Measurements from ENCODE around the gene DYNLT1. TPM values are rescaled to one million over a fixed set of nuclear protein-coding genes. Genes with fewer than 3 reads are reported as not detected.
A peak's percentile ranks its signal among the peaks of the same experiment; 100 is the strongest.

The DYNLT1 gene
- total and polyA plus RNA-seq, 2 of the 4 experiments (the other 2 are of a cell fraction) = 235 to 349 TPM

GRCh38 chr6:158599635-158600034 lies 44.9 kb downstream of the DYNLT1 start:
- H2BK15ac ChIP-seq (ENCODE audit: low read depth, low read length) = no peak overlapping the region
- H3K36me3 ChIP-seq (ENCODE audit: control insufficient read depth, insufficient read depth, low read length) = peaks cover 25% of the 10 kb centered on the region
- BruUV-seq (replicated peaks) = no TSS peak
- in situ Hi-C loops (cut with MboI; ENCODE audit: low sequenced_read_pairs) (loop anchor here (5.0 kb wide), 1 partner anchor 372 kb away; no protein-coding TSS in a partner anchor), intact Hi-C loops (cut with micrococcal nuclease) (no loop called here), dilution Hi-C loops (cut with HindIII; ENCODE audit: low sequenced_read_pairs, unreplicated experiment) (no loop called here)
- peaks cover 21 to 33% of the 10 kb centered on the region in 2 experiments; a peak in 3 of 4 replicates for H3K79me1 ChIP-seq (ENCODE audit: low read depth in 1 of 2, low read length in 2 of 2)
- peak overlapping the region; percentile 20 for H2AK9ac ChIP-seq (replicated peaks; ENCODE audit: low read depth, low read length, poor library complexity)
- H4K5ac ChIP-seq (ENCODE audit: low read depth, low read length) = no peak overlapping the region
- no peak for DNase-seq
- no peak overlapping the region for H3K23ac ChIP-seq (ENCODE audit: low read depth, low read length)
- no peak for ATAC-seq (ENCODE audit: low read depth)
- H4K20me1 ChIP-seq (ENCODE audit: insufficient read depth, low read length) = 0 out of 2 replicates have a peak, but pooled peaks cover 5% of the 10 kb centered on the region
- peaks cover 3% of the 10 kb centered on the region; the same call in 1 of the 2 replicates for H3K4me1 ChIP-seq (ENCODE audit: control insufficient read depth, insufficient read depth, low read length)
- no peak overlapping the region for H2BK20ac ChIP-seq (ENCODE audit: low read depth, low read length)
- no peak overlapping the region for H2BK120ac ChIP-seq (ENCODE audit: low read depth, low read length)
- no peak for TF ChIP-seq MXI1 (IDR thresholded peaks at IDR 0.05; ENCODE audit: borderline replicate concordance, low read depth, low read length)
- TF ChIP-seq SMC3 (IDR thresholded peaks at IDR 0.05; ENCODE audit: low read depth, low read length) = no peak
- no peak for TF ChIP-seq POLR2A (IDR thresholded peaks at IDR 0.05; ENCODE audit: low read depth, low read length)
- no peak for TF ChIP-seq MAFK (IDR thresholded peaks at IDR 0.05; ENCODE audit: low read depth, low read length)
- TF ChIP-seq ELK1 (IDR thresholded peaks at IDR 0.05; ENCODE audit: borderline replicate concordance, low read depth, low read length) = no peak
- no peak for TF ChIP-seq NFE2L2 (IDR thresholded peaks at IDR 0.05; ENCODE audit: low read depth, low read length)
- no peak for TF ChIP-seq CTCF (conservative IDR thresholded peaks at IDR 0.05; ENCODE audit: low read depth, low read length)
- no peak for TF ChIP-seq CHD1 (IDR thresholded peaks at IDR 0.05; ENCODE audit: low read depth, low read length)
- no peak for TF ChIP-seq RCOR1 (IDR thresholded peaks at IDR 0.05; ENCODE audit: insufficient replicate concordance, low read length)
- TF ChIP-seq RAD21 (IDR thresholded peaks at IDR 0.05; ENCODE audit: low read length) = no peak
- no peak for TF ChIP-seq CEBPB (IDR thresholded peaks at IDR 0.05; ENCODE audit: low read depth, low read length)
- ChIA-PET POLR2A (ENCODE audit: unreplicated experiment) (no interaction called here), CTCF (no interaction called here)
- no peak overlapping the region for H2AFZ ChIP-seq (replicated peaks; ENCODE audit: low read length, poor library complexity)
- no peak overlapping the region for H3K4me3 ChIP-seq (ENCODE audit: insufficient read depth, low read depth, low read length)
- no peak overlapping the region for H3K9ac ChIP-seq (ENCODE audit: low read depth, low read length)
- no peak overlapping the region for H3K56ac ChIP-seq (ENCODE audit: extremely low read depth, insufficient read depth, low read length)
- H4K8ac ChIP-seq (ENCODE audit: low read depth in 2 of 2, low read length in 2 of 2) = no peak overlapping the region
- H3K14ac ChIP-seq (replicated peaks; ENCODE audit: low read depth, low read length) = no peak overlapping the region
- H3K27ac ChIP-seq (ENCODE audit: insufficient read depth, low read length) = no peak overlapping the region
- no peak overlapping the region for H3K4ac ChIP-seq (ENCODE audit: low read depth, low read length)
- H3K9me3 ChIP-seq (ENCODE audit: control insufficient read depth, insufficient read depth, low read length) = no peaks in the 10 kb centered on the region
- no peak overlapping the region for H2BK5ac ChIP-seq (ENCODE audit: low read depth, low read length, poor library complexity, severe bottlenecking)
- H4K91ac ChIP-seq (ENCODE audit: insufficient read depth, low read depth, low read length) = no peak overlapping the region
- H3K4me2 ChIP-seq (ENCODE audit: low read depth, low read length) = no peak overlapping the region
- 91% methylated on average over 8 of the region's 18 CpGs; no CpG with 5 or more reads in 1 of the 2 experiments for WGBS, 2 experiments (ENCODE audit: extremely low coverage in 2 of 2, insufficient read length in 1 of 2)
- H3K27me3 ChIP-seq (ENCODE audit: control insufficient read depth, insufficient read depth, low read length) = no peaks in the 10 kb centered on the region
- peaks cover 8% of the 10 kb centered on the region for H3K9me1 ChIP-seq (ENCODE audit: insufficient read depth, low read length)
- no peak overlapping the region for H3K18ac ChIP-seq (ENCODE audit: low read depth, low read length)
- no peak overlapping the region for H2AK5ac ChIP-seq (ENCODE audit: low read depth, low read length)

Measured in IMR-90 (cell line).